ENCODE data around the gene PIP5K1B.

Gene PIP5K1B

DNA sequence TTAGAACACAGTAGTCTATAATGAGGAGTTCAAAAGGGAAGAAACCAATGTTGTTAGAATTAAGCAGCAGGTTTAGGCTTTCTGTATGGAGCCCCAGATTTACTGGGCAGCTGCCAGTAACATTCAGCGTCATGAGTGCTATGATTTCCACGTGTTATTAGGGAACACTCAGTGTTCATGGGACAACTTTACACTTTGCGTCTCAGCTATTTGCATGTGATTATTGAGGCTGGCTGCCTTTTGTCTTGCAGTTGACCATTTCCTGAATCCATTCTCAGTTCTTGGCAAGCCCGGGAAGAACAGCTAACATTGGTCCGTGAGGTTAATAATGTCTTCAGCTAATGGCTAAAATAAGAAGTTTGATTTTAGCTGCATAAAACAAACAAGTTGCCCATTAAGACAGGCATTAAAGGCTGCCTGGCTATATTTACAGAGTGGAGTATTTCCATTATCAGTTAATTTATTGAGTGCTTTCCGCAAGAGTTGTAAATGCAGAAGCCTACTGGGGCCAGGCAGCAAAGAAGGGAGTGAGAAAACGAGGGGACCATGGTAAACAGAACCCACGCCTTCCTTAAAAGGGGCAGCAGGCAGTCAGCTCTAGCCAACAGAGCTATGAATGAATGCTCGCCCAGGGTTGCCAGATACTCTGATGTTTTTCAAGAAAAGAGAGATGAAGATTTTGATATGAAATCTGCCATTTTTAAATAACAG, 120.9 kb downstream of the PIP5K1B start:
- no peak for DNase-seq

DNA sequence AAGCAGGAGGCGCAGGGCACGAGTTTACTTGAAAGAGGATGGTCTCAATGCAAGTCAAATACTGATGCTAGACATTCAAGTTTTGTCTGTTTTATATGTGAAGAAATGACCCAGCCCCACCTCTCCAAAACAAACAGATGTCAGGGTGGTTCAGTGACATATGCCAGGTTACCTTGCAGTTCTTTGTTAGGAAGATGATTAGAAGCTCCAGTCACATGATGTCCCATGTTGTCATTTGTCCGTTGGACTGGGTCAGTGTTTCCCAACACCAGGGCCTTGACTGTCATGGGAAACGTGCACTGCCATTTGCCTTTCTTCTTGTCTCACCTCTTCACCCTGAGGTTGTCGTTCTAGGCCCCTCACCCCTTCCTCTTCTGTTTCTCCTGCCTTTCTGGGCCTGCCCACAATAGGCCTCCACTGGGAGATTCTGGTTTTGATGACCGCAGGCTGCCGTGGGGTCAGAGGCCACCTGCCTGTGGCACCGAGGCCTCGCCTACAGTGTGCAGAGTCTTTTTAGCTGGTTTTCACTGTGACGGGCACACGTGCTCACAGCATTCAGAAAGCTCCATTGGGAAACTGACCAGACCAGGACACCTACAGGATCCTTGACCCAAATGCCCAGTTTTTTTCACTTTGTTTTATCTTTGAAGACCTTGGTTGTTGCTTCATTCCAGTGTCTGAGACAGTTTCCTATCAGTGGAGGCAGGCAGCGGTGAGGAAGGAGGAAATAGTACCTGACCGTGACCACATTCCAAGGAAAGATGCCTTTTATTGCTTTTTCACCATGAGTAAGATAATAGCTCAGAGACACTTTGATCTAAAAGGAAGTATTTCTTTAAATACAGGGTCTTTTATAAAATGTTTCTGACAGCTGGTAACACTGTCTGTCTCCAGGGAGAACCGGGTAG, 123.1 kb downstream of the PIP5K1B start:
- no peak for DNase-seq

DNA sequence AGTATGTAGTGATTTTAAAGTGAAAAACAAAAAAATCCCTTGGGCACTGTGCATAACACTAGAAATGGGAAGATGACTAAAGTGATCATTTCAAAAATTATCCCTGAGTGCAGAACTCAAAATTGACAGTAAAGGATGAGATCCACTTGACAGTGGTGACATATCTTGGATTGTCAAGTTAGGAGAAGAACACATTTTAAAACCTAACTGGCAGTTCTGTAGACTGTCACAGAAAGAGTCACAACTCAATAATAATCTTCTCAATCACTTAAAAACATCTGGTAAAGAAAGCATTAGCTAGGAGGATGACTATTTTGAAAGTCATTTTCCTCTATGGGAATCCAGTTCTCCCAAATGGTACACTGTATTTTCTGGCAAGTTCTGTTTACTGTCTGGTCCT, 127.1 kb downstream of the PIP5K1B start:
- DNase-seq = no peak

DNA sequence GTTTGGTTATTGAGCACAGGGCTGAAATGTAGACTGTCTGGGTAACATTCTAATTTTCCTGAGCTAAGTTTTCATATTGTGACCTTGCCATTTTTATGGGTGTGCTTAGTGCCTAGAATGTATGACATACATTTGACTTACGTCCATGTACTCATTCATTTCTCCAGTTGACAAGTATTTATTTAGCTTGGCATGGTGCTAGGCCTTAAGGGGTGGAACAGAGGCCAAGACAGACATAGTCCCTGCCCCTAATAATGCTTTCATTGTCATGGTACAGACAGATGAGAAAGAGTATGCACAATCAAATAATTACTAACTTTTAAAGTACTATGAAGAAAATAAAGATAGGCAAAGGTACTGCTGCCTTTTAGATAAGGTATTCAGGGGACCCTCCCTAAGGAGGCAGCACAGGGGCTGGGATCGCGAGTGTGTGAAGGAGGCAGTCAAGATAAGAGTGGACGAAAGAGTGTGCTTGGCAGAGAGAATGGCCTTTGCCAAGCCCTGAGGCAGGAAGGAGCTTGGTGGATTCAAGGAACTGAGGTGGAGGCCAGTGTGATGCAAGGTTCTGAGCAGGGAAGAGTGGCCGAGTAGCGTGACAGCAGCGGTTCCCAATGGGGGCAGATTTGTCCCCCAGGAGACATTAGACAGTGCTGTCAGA, 128.0 kb downstream of the PIP5K1B start:
- DNase-seq = no peak

DNA sequence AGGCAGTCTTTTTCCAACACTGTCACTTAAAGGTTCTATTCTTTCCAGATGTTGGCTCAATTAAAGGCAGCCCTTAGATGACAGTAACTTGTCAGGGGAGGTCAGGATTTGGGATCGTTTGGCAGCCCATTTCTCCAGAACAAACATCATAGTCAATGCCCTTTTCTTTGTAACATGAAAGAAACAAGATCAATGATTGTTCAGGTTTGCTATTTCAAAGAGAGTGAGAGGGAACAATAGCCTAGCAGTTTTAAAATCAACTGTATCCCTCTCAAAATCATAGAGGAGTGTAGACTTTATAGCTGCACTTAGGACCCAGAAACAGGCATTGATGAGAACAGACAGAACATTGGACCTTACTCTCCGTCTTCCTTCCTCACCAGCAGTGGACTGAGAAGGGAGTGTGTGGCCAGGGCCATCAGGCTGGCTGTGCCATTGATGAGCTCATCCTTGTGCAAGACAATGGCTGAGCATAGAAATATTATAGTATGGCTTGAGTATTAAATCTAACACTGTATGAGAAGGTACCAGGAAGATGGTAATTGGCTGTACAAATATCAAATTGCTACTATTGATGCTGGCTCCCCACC, 130.0 kb downstream of the PIP5K1B start:
- DNase-seq = no peak

DNA sequence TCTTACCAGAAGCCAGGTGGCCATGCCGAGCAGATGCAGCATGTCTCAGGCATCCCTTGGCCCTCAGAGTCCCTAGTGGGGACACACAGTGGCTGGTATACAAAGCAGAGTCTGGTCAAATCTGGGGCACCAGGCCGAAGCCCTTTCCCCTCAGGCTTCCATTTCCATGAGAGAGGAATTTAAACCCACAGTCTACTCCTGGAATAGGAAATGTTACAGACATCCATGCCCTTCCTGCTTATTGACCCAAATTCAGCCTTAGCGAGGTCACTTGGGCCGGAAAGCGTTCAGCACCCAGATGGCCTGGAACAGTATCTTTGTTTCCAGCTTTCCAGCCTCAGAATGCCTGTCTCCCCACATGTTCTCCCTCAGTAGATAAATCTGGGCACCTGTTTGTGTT, 131.7 kb downstream of the PIP5K1B start:
- DNase-seq = no peak

DNA sequence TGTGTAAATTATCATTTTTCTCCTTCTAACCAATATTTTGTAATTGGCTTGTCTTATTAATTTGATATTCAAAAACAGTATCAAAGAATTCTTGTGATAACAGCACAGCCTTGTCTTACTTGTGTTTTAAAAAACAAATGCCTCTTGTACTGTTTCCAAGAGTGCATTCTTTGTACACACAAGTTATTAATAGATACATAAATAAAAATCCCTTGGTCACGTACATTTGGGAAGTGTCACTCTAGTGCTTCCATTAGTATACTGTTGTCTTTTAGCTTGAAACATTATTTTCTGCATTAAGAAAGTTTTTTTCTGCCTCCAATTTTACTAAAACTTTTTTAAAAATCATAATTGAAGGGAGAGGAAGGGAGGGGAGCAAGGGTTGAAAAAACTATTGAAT, 133.2 kb downstream of the PIP5K1B start:
- DNase-seq = no peak

DNA sequence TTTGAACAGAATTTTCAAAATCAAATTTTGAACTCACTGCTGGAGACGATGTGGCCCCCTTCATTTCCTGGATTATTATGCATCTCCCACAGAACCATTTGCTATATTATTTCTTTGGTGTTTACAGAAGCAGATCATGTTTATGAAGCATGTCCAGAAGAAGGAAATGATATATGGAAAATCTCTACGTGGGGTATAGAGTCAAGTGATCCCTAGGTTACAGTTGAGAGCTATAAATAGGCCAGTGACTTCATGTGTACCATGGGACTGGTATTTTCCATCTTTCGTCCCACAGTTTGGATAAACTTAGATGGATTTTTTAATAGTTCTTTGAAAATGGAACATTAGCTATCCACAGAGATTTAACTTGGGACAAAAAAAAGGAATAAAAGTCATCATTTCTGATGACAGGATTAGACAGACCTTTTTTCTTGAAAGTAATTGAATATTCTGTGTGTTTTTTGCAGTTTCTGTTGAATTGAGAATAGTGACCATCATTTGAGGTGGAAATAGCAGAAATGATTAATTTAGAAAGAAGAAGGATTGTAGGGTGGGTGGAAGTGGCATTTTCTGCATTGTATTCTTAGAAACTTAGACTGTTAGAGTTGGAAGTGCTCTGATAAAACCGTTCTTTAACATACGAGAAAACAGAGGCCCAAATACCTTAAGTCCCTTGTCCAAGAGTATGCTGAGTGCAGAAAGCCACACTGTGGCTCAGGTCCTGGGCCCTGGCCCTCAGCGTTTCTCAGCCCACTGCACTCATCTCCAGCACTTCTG, 136.4 kb downstream of the PIP5K1B start:
- no peak for DNase-seq

DNA sequence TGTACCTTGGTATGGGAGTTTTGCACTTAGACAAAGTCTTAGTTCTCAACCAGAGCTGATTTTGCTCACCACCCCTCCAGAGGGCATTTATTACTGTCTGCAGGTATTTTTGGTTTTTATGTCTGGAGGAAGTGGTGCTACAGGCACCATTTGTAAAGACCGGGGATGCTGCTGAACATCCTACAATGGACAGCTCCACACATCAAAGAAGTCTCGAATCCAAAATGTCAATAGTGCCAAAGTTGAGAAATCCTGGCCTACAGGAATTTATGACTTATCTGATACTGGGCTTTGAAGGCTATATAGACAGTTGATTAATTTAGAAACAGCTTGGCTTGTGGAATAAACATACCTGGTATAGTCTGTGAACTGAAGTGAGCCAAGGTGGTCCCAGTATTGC, 137.5 kb downstream of the PIP5K1B start:
- no peak for DNase-seq

DNA sequence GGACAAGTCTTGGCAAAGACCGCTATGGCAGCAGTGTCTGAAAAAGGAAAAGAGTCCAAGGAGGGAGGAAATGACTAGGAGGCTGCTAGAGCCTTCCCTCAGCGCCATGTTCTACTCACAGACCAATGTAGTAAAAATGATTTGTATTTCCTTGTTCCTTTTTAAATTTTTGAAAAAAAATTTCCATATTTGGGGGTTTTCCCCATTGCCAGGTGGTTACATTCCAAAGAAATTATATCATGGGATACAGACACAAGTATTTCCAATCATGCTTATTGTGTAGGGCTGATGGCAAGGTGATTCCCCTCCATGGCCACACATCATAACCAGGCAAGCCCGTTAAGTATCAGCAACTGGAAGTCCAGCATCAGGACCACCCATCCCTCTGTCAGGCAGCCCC, 138.2 kb downstream of the PIP5K1B start:
- DNase-seq = no peak

DNA sequence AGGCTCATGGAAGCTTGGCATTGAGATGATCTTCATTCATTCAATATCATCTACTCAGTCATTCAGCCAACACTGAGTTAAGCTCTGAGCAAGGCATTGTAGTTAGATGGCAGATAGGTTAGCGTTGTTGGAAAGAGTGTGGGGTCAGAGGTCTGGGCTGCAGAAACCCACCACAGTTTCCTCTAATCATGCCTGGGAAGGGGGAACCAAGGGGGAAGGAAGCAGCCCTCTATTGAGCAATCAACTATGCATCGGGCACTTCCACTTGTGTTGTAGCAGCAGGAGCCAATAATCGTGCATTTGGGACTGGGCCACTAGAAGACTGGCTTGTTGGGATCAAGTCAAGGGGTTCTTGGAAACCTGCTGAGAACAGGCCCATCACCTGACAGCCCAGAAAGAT, 139.1 kb downstream of the PIP5K1B start:
- no peak for DNase-seq

DNA sequence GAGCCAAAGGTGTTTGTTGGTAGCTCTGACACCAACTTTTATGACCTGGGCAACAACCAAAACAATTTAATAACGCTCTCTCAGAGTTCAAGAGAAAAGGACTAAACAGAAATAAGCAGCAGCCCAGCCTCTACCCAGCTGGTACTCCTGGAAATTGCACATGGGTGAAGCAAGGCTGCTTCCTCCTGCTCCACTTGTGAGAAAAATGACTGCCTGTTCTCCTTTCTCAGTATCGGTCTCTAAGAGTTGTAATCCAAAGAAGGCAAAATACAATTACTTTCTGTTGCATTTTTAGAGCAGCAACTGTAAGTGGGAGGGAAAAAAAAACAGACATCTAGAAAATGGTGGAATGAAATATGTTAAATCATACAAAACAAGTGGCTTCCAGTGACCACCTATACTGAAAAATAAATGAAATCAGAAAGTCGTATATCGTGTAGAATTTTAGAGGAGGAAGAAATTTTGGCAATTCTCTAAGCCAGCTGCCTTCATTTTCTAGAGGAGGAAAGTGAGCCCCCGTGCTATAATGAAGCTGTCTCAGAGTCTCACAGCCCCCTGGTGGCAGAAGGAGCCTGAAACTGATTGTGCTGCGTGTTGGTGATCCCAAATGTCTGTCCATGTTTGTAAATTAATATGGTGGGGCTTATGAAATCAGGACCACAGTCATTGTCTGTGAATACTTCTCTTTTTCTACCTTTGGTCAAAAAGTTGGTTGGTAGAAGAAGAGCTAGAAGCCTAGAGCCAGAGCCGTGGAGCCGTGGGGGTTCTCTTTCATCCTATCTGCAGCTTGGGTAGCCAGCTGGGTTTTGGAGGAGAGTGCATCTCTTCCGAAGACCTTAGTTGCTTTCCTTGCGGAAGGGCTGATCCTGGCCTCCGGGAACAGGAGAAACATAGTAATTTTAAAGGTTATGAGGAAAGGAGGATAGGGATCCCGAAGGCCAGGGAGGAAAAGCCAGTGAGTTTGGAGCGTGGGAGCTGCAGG, 139.9 kb downstream of the PIP5K1B start:
- DNase-seq = peak; percentile 15 to 25

DNA sequence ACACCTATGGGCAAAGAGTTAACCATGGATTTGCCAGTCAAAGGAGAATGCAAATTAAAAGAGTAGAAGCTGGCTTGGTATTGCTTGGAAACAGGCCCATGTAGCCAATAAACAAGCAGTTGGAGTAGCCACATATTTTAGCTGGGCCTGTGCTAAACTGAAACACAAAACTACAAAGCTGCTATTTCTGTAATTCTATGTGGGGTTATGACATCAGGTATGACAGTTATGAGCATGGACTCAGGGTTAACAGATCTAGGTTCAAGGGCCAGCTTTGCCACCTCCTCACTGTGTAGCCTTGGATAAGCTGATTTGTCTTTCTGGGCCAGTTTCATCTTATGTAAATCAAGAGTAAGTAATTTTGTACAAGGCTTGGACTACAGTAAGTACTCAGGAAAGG, 142.7 kb downstream of the PIP5K1B start:
- no peak for DNase-seq

DNA sequence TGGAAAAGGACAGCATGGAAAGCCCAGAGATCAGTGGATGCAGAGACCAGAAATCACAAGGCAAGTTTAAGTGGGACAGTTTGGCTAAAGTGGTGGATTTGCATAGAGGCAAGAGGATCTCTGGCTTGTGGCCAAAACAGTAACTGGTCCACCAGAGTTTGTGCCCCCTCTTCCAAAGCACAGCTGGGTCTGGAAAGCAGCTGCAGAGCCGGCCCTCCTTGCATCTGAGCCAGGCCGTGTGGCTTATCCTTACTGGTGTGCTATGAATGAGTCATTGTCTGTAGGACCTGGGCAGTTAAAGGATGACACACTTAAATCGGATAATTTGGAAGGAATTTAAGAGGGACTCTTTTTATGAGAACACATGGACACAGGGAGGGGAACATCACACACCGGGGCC, 146.6 kb downstream of the PIP5K1B start:
- no peak for DNase-seq

DNA sequence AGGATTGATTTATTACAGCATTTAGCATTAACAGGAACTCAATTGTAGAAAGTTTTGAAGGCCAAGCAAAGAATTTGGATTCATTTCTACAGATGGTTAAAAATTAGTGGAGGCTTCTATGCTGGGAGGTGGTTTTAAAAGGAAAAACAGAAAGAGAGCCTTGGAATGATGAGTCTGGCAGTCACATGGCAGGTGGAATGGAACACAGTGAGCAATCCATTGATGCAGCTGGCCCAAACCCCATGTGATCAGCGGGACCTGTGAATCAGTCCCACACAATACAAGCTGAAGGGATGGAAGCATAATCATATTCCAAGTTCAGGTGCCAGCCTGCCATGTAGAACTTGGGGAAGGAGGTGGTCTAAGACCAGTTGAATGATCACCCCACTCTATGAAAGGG, 147.9 kb downstream of the PIP5K1B start:
- no peak for DNase-seq

DNA sequence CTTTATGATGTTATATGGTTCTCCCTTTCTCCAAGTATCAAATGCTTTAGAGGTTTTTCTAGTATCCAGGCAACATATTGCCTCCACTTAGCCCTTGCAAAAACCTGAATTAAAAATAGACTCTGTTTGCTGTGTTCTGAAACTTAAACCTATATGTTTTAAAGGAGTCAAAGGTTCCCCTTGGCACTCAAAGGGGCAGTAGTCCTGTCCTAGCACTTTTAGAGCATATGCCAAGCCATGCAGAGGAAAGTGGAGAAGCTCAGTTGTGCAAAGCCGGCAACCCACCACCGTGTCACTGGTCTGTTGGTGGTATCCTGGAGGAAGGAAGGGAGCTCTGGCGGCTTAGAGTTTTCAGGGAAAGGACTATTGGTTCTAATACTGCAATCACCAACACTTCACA, 154.3 kb downstream of the PIP5K1B start:
- DNase-seq = no peak

DNA sequence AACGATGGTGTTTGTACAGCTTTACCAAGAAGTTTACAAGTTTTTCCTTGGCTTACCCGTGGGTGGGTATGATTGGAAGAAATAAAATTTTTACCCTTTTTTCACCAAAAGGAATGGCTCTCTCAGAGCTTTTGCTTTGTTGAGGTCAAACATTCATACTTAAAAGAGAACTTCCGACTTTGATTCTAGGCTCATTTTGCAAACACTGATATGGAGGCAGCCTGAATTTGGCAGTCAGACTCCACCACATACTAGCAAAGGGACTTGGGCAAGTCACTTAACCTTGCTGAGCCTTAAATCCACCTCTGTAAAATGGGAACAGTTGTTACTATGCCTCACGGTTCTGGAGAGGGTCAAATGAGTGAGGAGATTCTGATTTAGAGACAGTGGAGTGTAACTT, 155.4 kb downstream of the PIP5K1B start:
- DNase-seq = no peak

DNA sequence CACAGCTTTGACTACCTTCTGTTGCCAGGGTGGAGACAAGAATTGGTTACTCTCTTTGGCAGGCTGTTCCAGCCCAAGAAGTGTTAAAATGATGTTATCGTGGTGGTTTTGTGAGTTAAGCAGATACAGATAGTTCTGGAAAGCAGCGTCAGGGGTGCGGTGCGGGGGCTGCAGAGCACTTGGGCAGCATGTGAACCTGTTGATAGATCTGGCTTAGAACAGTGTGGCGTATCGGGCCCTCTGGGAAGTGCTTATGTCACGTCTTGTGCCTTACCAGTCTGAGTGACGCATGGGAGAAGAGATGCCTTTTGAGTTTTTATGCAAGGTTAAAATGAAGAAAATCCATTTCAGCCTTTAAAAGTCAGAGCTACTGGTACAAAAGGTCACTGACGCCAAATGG, 156.4 kb downstream of the PIP5K1B start:
- no peak for DNase-seq

DNA sequence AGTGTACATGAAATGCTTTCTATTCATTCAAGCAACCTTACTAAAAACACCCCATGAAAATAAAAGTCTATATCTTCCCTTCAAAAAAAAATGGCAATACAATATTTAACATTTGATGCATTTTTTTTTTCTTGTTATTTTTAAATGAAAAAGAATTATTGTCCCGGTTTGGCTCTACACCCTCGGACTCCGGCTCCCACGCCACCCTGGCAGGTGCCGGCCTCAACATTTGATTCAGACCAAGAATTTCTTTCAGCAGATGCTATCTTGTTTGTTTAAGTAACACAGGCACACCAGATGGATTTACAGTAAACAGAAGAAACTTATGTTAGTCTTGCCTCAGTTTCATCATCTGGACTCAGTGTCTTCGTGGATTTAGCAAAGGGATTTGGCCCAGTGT, 162.0 kb downstream of the PIP5K1B start:
- no peak for DNase-seq

DNA sequence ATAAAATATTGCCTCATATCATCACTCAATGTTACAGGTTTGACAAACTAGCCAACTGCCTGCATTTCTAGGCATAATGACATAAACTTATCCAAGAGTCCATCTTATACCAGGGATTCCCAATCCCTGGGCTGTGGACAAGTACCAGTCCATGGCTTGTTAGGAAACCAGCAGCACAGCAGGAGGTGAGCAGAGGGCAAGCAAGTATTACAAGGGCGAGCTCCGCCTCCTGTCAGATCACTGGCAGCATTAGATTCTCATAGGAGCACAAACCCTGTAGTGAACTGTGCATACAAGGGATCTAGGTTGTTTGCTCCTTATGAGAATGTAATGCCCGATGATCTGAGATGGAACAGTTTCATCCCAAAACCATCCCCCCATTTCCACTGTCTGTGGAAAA, 164.0 kb downstream of the PIP5K1B start:
- DNase-seq = no peak

DNA sequence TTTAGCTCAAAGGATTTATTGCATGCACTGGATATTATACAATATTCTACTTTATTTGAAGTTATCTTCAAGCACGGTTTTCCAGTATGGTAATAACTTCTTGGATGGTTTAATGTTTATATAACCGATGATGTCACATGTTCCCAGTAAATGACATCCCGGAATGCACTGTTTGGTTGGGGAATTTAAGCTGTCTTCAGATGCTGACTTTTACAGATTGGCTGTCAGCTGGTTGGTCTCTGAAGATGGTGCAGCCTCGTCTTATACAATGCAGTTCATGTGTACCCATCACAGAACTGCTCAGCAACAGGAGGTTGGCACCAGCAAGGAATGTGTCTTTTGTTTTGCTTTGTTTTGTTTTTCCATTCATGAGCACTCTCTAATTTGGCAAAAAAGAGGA, 165.0 kb downstream of the PIP5K1B start:
- no peak for DNase-seq

Measured in activated CD4-positive, alpha-beta T cell treated with anti-CD3 and anti-CD28 coated beads, Interleukin-2, amount 50 U/mL, for 48 hours (primary cell).